OCI-LY3 (cell line): ENCODE data around the gene GIMAP2.

Experiments
- EZH2phosphoT487 ChIP-seq: fragments of 200-600 bp; shearing (Covaris generic); IDR thresholded peaks from 2 replicates; pipeline ENCODE4 v1.6.1; 2018; ENCODE audit warnings: antibody characterized with exemption, mixed run types, low read depth
- TF ChIP-seq, protein P1 (sequence below): fragments of 200-600, 300-600 bp; sonication (generic); IDR thresholded peaks from 2 replicates; pipeline ENCODE4 v1.5.1; 2014; ENCODE audit warnings: antibody characterized with exemption, low read length, low read depth

DNA sequence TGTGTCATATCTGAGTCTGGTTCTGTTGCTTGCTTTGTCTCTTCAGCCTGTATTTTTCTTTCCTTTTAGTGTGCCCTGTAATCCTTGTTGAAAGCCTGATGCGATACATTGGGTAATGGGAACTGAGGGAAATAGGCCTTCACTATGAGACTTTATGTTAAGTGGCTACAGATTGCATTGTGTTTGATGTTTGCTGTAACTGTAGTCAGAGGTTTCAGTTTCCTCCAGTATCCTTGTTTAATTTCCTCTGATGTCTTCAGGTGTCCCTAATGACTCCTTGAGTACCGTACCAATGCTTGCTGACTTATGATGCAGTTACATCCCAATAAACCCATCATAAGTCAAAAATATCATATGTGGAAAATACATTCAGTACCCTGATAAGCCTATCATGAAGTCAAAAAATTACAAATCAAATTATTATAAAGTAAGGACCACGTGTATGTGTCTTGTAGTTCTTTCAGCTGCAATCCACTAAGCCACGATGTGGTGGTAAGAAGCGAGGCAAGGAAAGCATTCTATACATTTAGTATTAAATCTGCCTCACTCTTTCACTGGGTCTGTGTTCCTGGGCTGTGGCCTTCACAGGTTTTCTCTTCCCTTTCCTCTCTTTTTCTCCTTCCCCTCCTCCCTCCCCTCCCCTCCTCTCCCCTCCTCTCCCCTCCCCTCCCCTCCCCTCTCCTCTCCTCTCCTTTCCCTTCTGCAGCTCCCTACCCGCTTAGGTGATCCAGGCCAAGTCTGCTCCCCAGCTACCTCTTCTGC is 40.1 kb upstream of the GIMAP2 start:
- TF ChIP-seq, protein P1, sequence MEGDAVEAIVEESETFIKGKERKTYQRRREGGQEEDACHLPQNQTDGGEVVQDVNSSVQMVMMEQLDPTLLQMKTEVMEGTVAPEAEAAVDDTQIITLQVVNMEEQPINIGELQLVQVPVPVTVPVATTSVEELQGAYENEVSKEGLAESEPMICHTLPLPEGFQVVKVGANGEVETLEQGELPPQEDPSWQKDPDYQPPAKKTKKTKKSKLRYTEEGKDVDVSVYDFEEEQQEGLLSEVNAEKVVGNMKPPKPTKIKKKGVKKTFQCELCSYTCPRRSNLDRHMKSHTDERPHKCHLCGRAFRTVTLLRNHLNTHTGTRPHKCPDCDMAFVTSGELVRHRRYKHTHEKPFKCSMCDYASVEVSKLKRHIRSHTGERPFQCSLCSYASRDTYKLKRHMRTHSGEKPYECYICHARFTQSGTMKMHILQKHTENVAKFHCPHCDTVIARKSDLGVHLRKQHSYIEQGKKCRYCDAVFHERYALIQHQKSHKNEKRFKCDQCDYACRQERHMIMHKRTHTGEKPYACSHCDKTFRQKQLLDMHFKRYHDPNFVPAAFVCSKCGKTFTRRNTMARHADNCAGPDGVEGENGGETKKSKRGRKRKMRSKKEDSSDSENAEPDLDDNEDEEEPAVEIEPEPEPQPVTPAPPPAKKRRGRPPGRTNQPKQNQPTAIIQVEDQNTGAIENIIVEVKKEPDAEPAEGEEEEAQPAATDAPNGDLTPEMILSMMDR = no peak
- TF ChIP-seq EZH2phosphoT487 = no peak
